SK-N-MC (cell line): Measurements from ENCODE around the gene MPC1.

Experiments used
- EZH2 ChIP-seq: fragments of 200-600 bp; sonication (generic); IDR thresholded peaks from one replicate; pipeline ENCODE4 v1.6.1; 2017; ENCODE audit warnings: antibody characterized with exemption
- FOXP2 ChIP-seq: optimal IDR thresholded peaks from 2 replicates; pipeline ENCODE3; 2011; ENCODE audit warnings: mild to moderate bottlenecking, moderate library complexity; ENCODE audit not compliant: insufficient read depth; ENCODE audit errors: extremely low read length, control extremely low read depth
- POLR2AphosphoS5 ChIP-seq: IDR thresholded peaks from 2 replicates; pipeline ENCODE4 v1.6.1; 2012; ENCODE audit warnings: mild to moderate bottlenecking, low read depth, low read length, borderline replicate concordance

- TF ChIP-seq EZH2 (no peak), POLR2AphosphoS5 (peak; percentile 98), FOXP2 (no peak)
Observed at GRCh38 chr6:166342349-166343149, 40.2 kb downstream of the MPC1 start, which contains the start of gene SFT2D1.
